Measurements from ENCODE around the gene HSD17B2.

HSD17B2 gene

GRCh38 chr16:82034981-82035612, at the start of gene HSD17B2:
Gene HSD17B2 (plus strand): TSS chr16:82035253. CDS start chr16:82035425, 172 bp downstream.
- no peak for DNase-seq (ENCODE audit: extremely low read depth, low read depth)
- TF ChIP-seq, protein P1, sequence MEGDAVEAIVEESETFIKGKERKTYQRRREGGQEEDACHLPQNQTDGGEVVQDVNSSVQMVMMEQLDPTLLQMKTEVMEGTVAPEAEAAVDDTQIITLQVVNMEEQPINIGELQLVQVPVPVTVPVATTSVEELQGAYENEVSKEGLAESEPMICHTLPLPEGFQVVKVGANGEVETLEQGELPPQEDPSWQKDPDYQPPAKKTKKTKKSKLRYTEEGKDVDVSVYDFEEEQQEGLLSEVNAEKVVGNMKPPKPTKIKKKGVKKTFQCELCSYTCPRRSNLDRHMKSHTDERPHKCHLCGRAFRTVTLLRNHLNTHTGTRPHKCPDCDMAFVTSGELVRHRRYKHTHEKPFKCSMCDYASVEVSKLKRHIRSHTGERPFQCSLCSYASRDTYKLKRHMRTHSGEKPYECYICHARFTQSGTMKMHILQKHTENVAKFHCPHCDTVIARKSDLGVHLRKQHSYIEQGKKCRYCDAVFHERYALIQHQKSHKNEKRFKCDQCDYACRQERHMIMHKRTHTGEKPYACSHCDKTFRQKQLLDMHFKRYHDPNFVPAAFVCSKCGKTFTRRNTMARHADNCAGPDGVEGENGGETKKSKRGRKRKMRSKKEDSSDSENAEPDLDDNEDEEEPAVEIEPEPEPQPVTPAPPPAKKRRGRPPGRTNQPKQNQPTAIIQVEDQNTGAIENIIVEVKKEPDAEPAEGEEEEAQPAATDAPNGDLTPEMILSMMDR (IDR thresholded peaks at IDR 0.05; ENCODE audit: low read depth, low read length, missing control alignments), result no peak
- no peak within 1 kb of the TSS for H3K4me3 ChIP-seq (replicated peaks; ENCODE audit: low read depth, low read length)

GRCh38 chr16:81987121-81987520, 47.9 kb upstream of the HSD17B2 start:
- no peak for DNase-seq (ENCODE audit: extremely low read depth, low read depth)
- H3K4me3 ChIP-seq (replicated peaks; ENCODE audit: low read depth, low read length), result no peak overlapping the region
- TF ChIP-seq, protein P1 (IDR thresholded peaks at IDR 0.05; ENCODE audit: low read depth, low read length, missing control alignments), result no peak

- DNase-seq (ENCODE audit: extremely low read depth, low read depth), result no peak
- TF ChIP-seq, protein P1 (IDR thresholded peaks at IDR 0.05; ENCODE audit: low read depth, low read length, missing control alignments), result no peak
Observed at GRCh38 chr16:81987706-81988105, 47.3 kb upstream of the HSD17B2 start.

DNA sequence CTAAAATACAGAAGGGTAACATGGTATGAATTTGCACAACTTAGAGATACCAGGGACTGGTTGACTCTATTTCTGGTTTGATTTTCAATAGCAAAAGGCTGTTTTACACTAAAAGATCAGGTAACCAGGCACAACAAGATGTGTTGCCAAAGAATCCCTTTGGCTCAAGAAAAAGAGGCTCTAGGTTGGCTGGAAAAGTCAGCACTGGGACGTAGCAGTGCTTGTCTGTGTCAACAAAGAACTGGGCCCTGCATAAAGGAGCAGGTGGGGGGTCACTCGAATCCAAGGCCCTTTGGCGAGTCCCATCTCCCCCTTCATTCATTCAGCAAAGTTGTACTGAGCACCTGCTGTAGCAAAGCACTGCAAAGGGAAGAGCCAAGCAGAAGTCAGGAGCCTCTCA, 42.2 kb upstream of the HSD17B2 start:
- TF ChIP-seq, protein P1 (IDR thresholded peaks at IDR 0.05; ENCODE audit: low read depth, low read length, missing control alignments), result no peak
- DNase-seq (ENCODE audit: extremely low read depth, low read depth), result no peak
- no peak overlapping the region for H3K4me3 ChIP-seq (replicated peaks; ENCODE audit: low read depth, low read length)

More at GRCh38 chr16:81987706-81988105, 47.3 kb upstream of the HSD17B2 start:
- no peak overlapping the region for H3K4me3 ChIP-seq (replicated peaks; ENCODE audit: low read depth, low read length)

DNA sequence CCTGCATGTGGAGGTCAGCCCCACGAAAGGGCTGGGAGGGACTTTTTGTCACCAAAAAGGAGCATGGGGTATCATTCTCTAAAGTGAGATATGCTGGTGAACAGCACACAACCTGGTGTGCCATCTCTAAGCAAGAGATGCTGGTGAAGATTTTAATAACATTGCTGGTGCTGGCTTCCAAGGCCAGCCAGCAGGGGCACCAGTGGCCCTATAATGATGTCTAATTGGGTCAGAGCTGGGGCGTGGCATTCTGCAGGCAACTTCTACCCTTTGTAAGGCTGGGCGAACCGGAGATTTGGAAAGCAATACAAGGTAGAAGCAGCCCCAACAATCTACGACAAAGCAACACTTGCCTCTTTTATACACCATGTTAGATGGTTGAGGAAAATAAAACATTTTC, 40.6 kb upstream of the HSD17B2 start:
- no peak for DNase-seq (ENCODE audit: extremely low read depth, low read depth)
- H3K4me3 ChIP-seq (replicated peaks; ENCODE audit: low read depth, low read length), result no peak overlapping the region
- TF ChIP-seq, protein P1 (IDR thresholded peaks at IDR 0.05; ENCODE audit: low read depth, low read length, missing control alignments), result peak; percentile 24

GRCh38 chr16:81995651-81996050, 39.4 kb upstream of the HSD17B2 start:
- DNase-seq (ENCODE audit: extremely low read depth, low read depth), result no peak
- no peak overlapping the region for H3K4me3 ChIP-seq (replicated peaks; ENCODE audit: low read depth, low read length)
- TF ChIP-seq, protein P1 (IDR thresholded peaks at IDR 0.05; ENCODE audit: low read depth, low read length, missing control alignments), result no peak

Measured in HFF-Myc (cell line).